Measurements from ENCODE around the gene CRAT. TPM values are rescaled to one million over a fixed set of nuclear protein-coding genes. Genes with fewer than 3 reads are reported as not detected.
A peak's percentile ranks its signal among the peaks of the same experiment; 100 is the strongest.
"Not testable (repeated sequence)": the region's sequence is repeated elsewhere in the genome, so short reads cannot be mapped to it uniquely, and the experiment has no call there.

The CRAT gene
- total RNA-seq, 4 donors from 2014 or later: 137 to 167 (median 144) TPM

DNA sequence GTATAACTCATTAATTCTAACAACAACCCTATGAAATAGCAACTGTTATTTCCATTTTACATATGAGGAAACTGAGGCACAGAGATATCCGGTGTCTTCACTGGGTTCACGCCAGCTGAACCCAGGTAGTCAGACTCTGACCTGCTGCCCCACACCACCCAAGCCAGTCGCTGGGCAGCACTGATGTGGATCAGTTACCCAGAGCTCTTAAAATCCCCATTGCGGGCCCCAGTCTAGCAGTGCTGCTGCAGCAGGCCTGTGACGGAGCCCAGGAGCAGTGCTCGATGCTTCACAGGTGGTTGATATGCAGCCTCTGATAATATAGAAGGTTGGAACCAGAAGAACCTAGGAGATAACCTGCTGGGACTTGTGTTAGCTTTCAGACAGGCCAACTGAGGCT is 24.9 kb upstream of the CRAT start:
- Histone ChIP-seq H3K27ac (no peak overlapping the region), H3K9me3 (no peaks in the 10 kb centered on the region), H3K4me1 (peaks cover 26 to 30% of the 10 kb centered on the region in 2 donors), H3K36me3 (peaks cover 0 to 36% of the 10 kb centered on the region in 2 donors), H3K27me3 (no peaks in the 10 kb centered on the region), H3K4me3 (no peak overlapping the region)
- intact Hi-C loops (cut with DNase I; ENCODE audit: low total_unique reads) (loop anchor here (5.0 kb wide), 1 partner anchor 647 kb away; no protein-coding TSS in a partner anchor), in situ Hi-C loops (cut with MboI; ENCODE audit: low sequenced_read_pairs in 4 of 4) (loop anchor here (5.0 to 25.0 kb wide), 7 partner anchors 352 to 659 kb away; no protein-coding TSS in a partner anchor)
- ATAC-seq (no peak), DNase-seq (no peak)
- TF ChIP-seq POLR2A (IDR thresholded peaks at IDR 0.05): no peak
- TF ChIP-seq, protein P1, sequence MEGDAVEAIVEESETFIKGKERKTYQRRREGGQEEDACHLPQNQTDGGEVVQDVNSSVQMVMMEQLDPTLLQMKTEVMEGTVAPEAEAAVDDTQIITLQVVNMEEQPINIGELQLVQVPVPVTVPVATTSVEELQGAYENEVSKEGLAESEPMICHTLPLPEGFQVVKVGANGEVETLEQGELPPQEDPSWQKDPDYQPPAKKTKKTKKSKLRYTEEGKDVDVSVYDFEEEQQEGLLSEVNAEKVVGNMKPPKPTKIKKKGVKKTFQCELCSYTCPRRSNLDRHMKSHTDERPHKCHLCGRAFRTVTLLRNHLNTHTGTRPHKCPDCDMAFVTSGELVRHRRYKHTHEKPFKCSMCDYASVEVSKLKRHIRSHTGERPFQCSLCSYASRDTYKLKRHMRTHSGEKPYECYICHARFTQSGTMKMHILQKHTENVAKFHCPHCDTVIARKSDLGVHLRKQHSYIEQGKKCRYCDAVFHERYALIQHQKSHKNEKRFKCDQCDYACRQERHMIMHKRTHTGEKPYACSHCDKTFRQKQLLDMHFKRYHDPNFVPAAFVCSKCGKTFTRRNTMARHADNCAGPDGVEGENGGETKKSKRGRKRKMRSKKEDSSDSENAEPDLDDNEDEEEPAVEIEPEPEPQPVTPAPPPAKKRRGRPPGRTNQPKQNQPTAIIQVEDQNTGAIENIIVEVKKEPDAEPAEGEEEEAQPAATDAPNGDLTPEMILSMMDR (IDR thresholded peaks at IDR 0.05 in 4 of 5, conservative IDR thresholded peaks at IDR 0.05 in 1 of 5): no peak

DNA sequence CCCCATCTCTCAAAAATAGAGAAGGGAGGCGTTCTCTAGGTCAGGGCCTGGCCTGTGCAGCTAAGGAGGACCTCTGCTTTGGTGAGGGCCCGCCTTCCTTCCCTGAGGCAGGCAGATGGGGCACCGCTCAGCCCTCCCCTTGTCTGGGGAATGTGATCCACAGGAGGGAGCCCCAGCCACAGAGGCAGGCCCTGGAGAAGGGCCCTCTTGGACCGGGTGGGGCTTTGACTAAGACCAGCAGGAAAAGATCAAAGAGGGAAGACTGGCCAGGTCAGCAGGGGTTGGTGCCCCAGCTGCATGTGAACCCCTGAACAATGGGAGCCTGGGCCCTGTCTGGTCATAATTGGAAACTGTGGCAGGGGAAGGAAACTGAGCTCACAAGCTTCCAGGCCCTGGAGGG is 22.5 kb upstream of the CRAT start:
- DNase-seq: no peak
- intact Hi-C loops (cut with DNase I; ENCODE audit: low total_unique reads): no loop called here
- Histone ChIP-seq H3K27ac (no peak overlapping the region), H3K27me3 (no peaks in the 10 kb centered on the region), H3K4me1 (peaks cover 6 to 9% of the 10 kb centered on the region in 2 donors), H3K36me3 (peaks cover 0 to 51% of the 10 kb centered on the region in 2 donors), H3K9me3 (no peaks in the 10 kb centered on the region), H3K4me3 (no peak overlapping the region)
- in situ Hi-C loops (cut with MboI; ENCODE audit: low sequenced_read_pairs in 4 of 4): loop anchor here (5.0 to 25.0 kb wide), 6 partner anchors 354 to 662 kb away; no protein-coding TSS in a partner anchor
- TF ChIP-seq POLR2A (IDR thresholded peaks at IDR 0.05): no peak
- TF ChIP-seq, protein P1 (IDR thresholded peaks at IDR 0.05 in 4 of 5, conservative IDR thresholded peaks at IDR 0.05 in 1 of 5): no peak
- ATAC-seq: no peak

DNA sequence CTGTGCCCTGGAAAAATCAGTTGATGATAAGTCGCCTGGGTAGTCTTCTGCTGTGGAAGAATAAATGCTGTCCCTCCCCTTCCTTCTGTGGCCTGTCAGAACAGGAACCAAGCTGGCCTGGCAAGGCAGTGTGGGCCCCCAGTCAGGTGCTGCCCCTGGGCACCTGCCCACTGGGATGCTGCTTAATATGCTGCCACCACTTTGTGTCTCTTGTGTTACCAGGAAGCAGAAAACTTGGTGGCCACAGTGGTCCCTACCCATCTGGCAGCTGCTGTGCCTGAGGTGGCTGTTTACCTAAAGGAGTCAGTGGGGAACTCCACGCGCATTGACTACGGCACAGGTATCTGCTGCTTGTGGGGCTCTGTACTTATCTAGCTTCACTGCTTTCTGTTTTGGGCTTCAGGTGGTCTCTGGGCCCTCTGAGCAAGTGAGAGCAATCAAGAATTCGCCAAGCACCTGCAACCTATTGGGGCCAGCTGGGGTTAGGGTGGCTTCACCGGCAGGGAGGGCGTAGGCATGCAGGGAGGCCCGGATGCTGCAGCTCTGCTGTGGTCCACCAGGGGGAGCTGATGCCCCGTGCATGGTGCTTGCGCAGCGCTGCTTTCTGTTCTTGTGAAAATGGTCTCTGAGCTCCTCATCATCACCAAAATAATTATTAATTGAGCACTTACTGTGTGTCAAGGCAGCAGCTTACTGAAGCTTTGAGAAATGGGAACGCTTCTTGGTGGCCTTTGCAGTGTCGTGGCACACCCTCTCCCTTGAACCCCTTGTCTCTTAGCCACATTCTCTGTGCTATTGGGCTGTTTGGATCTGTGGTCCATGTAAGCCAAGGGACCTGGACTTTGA is 20.9 kb upstream of the CRAT start:
- ATAC-seq (peak; percentile 68 to 83), DNase-seq (peak; percentile 45 to 65)
- peaks cover 0 to 41% of the 10 kb centered on the region in 2 donors for H3K36me3 ChIP-seq
- H3K4me1 ChIP-seq: peaks cover 0 to 8% of the 10 kb centered on the region in 2 donors
- intact Hi-C loops (cut with DNase I; ENCODE audit: low total_unique reads) (no loop called here), in situ Hi-C loops (cut with MboI; ENCODE audit: low sequenced_read_pairs in 4 of 4) (loop anchor here (5.0 to 25.0 kb wide), 6 partner anchors 356 to 663 kb away; no protein-coding TSS in a partner anchor)
- H3K27me3 ChIP-seq: no peaks in the 10 kb centered on the region
- TF ChIP-seq, protein P1 (IDR thresholded peaks at IDR 0.05 in 4 of 5, conservative IDR thresholded peaks at IDR 0.05 in 1 of 5): peak; percentile 95 to 98 (median 96)
- no peak for TF ChIP-seq POLR2A (IDR thresholded peaks at IDR 0.05)
- H3K4me3 ChIP-seq: no peak overlapping the region
- no peak overlapping the region for H3K27ac ChIP-seq
- no peaks in the 10 kb centered on the region for H3K9me3 ChIP-seq

DNA sequence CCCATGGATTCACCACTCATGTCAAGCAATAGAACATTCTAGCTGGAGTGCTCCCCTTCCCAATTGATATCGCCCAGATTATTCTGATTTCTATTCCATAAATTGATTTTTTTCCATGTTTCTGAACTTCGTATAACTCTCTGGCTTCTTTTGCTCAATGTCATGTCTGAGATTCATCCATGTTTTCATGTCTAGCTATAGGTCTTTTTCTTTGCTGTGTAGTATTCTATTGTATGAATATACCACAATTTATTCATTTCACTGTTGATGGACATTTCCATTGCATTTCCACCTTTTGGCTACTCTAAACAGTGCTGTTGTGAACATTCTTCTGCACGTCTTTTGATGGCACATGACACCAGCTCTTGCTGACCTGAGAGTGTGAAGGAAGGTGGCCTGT is 20.2 kb upstream of the CRAT start:
- no peak overlapping the region for H3K27ac ChIP-seq
- in situ Hi-C loops (cut with MboI; ENCODE audit: low sequenced_read_pairs in 4 of 4): loop anchor here (5.0 to 25.0 kb wide), 6 partner anchors 357 to 664 kb away; no protein-coding TSS in a partner anchor
- H3K4me3 ChIP-seq: no peak overlapping the region
- intact Hi-C loops (cut with DNase I; ENCODE audit: low total_unique reads): no loop called here
- TF ChIP-seq, protein P1 (IDR thresholded peaks at IDR 0.05 in 4 of 5, conservative IDR thresholded peaks at IDR 0.05 in 1 of 5): no peak
- no peak for TF ChIP-seq POLR2A (IDR thresholded peaks at IDR 0.05)
- H3K4me1 ChIP-seq: peaks cover 1 to 8% of the 10 kb centered on the region in 2 donors
- no peaks in the 10 kb centered on the region for H3K9me3 ChIP-seq
- no peak for ATAC-seq
- no peak for DNase-seq
- peaks cover 0 to 36% of the 10 kb centered on the region in 2 donors for H3K36me3 ChIP-seq
- no peaks in the 10 kb centered on the region for H3K27me3 ChIP-seq

DNA sequence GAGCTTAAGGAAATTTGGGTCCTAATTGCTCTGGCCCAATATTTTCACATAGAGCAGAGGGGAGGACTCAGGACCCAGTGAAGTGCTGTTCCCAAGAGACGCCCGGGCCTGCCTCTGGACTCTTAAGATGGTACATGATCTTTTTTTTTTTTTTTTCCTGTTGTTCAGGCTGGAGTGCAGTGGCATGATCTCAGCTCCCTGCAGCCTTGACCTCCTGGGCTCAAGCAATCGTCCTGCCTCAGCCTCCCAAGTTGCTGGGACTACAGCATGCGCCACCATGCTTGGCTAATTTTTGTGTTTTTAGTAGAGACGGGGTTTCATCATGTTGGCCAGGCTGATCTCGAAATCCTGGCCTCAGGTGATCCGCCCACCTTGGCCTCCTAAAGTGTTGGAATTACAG is 19.7 kb upstream of the CRAT start:
- DNase-seq; H3K27ac ChIP-seq; ATAC-seq; H3K4me3 ChIP-seq; H3K9me3 ChIP-seq; intact Hi-C loops (cut with DNase I; ENCODE audit: low total_unique reads); H3K27me3 ChIP-seq: not testable (repeated sequence)
- peaks cover 0 to 37% of the 10 kb centered on the region in 2 donors for H3K36me3 ChIP-seq
- in situ Hi-C loops (cut with MboI; ENCODE audit: low sequenced_read_pairs in 4 of 4): loop anchor here (5.0 to 25.0 kb wide), 6 partner anchors 357 to 665 kb away; no protein-coding TSS in a partner anchor
- peaks cover 5 to 12% of the 10 kb centered on the region in 2 donors for H3K4me1 ChIP-seq

Data from gastrocnemius medialis (tissue), 4 donors.